HG03139 (cell line): ENCODE measurements around the gene OR14I1.
"Not testable (repeated sequence)": the region's sequence is repeated elsewhere in the genome, so short reads cannot be mapped to it uniquely, and the experiment has no call there.

Source experiments
- ATAC-seq: cut with Tn5 transposase; IDR thresholded peaks from one replicate; pipeline ENCODE4 v1.9.1; 2021; ENCODE audit not compliant: unreplicated experiment

The OR14I1 gene

GRCh38 chr1:248688527-248689298, 13.9 kb downstream of the OR14I1 start:
- ATAC-seq, result peak; percentile 63

DNA sequence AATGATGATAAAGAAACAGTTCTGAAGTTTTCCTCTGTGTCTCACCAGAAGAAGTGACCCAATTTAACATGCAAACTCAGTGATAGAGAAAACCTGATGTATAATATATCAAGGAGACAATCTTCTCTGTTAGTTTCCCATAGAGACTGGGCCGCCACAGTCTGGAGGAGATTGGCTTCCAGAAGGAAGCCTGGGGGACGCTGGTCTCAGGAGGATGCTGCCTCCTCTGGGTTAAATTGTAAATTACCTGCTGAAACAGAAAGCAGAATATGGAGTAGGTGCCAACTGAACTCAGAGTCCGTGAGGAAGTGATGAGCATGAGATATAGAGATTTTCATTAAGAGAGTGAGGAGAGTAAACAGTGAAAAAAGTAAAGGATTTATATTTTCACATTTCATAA, 15.8 kb downstream of the OR14I1 start:
- ATAC-seq, result peak; percentile 80

GRCh38 chr1:248681651-248682050, 20.9 kb downstream of the OR14I1 start:
- ATAC-seq, result no peak

DNA sequence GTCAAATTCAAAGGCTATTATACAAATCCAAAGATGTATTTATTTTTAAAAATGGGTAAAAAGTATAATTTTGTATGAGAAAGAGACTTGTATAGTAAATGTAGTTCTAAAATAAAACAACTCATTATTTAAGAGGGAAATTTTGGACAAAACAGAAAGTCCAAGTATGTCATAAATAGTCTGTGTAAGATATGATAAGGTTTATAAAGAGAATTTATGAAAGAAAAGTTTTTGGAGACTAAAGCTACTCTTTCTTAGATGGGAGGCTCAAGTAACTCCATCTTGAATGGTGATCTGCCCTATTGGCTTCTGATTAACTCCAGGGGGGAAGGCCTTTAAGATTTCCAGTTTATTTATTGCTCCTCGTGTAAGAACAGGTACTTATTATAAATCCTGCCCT, 32.6 kb downstream of the OR14I1 start:
- ATAC-seq, result no peak

DNA sequence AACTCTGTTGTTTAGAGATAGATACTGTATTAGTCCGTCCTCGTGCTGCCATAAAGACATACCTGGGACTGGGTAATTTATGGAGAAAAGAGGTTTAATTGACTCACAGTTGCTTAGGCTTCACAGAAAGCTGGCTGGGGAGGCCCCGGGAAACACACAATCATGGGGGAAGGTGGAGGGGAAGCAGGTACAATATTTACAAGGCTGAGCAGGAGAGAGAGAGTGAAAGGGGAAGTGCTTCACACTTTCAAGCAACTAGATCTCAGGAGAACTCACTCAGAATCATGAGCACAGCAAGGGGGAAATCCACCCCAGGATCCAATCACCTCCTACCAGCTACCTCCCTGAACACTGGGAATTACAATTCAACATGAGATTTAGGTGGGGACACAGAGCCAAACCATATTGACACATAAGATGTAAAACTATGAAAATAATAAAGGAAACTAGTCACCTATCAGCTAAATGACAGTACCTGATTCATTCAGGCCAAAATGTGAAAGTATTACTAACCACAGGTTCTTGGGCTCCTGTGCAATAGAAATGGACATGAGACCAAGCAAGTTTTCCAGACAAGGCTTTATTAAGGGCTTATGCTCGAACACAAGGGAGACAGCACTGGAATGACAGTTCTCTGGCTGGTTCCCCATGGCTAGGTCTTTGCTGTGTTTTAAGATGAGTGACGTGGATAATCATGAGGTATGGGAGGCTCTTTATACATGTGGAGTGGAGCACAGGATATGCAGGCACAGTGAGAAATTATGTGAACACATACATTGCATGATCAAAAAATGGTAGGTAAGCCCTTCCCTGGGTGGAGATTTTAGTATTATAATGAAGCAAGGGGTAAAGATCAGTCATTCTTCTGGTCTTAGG, 38.9 kb downstream of the OR14I1 start:
- ATAC-seq, result peak; percentile 99

DNA sequence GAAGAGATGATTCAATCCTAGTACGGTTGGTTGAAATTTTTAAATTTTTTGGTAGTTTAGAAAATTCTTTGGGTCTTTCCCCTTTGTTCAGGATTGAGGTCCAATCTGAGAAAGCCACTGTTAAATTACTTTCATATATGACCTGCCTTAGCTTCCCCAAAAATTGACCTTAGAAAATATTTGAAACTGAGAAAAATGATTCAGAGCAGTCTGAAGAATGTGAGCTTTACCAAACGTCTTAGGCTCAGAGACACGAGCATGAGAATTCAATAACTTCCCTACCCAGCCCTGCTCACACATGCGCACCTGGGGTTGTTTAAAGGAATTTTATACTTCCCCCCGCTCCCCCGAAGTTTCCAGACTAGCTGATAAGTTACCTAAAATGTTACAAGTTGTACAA, 45.8 kb downstream of the OR14I1 start:
- not testable (repeated sequence) for ATAC-seq

DNA sequence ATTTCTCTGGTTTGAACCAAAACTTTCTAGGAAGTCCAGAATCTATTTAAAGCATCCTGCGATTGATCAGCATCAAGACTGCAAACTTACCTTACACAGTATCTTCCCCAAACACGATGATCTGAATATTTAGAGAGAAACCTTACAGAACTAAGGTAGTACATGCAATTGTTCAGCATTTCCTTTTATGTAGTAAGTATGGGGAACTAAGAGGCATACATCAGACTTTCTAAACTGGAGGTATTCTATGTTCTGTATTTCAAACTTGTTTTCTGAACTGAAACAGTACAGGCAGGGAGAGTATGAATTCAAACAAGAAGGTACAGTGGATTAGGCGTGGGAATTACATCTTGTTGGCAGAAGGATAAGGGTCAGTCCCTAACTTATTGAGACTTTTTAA, 47.2 kb downstream of the OR14I1 start, which contains the start of gene OR2T27:
OR2T27 (minus strand) TSS at position 175 of the 400 bp plus-strand sequence. CDS start 4,644 bp downstream, outside the sequence.
- ATAC-seq, result not testable (repeated sequence)
